Neural progenitor cell (in vitro differentiated cells): ENCODE measurements around the gene RAE1. TPM values are rescaled to one million over a fixed set of nuclear protein-coding genes. Genes with fewer than 3 reads are reported as not detected.

ENCODE experiments used
- DNase-seq: peaks from one replicate; pipeline ENCODE4 v3.0.0-alpha.2; 2016; ENCODE audit warnings: low spot score
- H2AFZ ChIP-seq: fragments of 200-600 bp; sonication (generic); replicated peaks from 2 replicates; pipeline ENCODE4 v1.6.1; 2016; ENCODE audit warnings: antibody characterized with exemption
- H3F3A ChIP-seq: fragments of 200-600 bp; sonication (generic); 2 replicates; pipeline ENCODE4 v1.6.1; 2016; ENCODE audit warnings: antibody characterized with exemption, low read depth
- H3K27ac ChIP-seq: fragments of 200-600 bp; sonication (generic); 2 replicates; pipeline ENCODE4 v1.5.1; 2016; ENCODE audit warnings: mild to moderate bottlenecking
- H3K27me3 ChIP-seq: fragments of 200-600 bp; sonication (generic); 2 replicates; pipeline ENCODE4 v1.6.1; 2016; ENCODE audit warnings: mild to moderate bottlenecking, moderate library complexity
- H3K36me3 ChIP-seq: fragments of 200-600 bp; sonication (generic); 2 replicates; pipeline ENCODE4 v1.5.1; 2016
- H3K4me1 ChIP-seq: fragments of 200-600 bp; sonication (generic); 2 replicates; pipeline ENCODE4 v1.6.1; 2016; ENCODE audit warnings: mixed run types
- H3K4me2 ChIP-seq: fragments of 200-600 bp; sonication (generic); 2 replicates; pipeline ENCODE4 v1.6.1; 2016
- H3K4me3 ChIP-seq: fragments of 200-600 bp; sonication (generic); 2 replicates; pipeline ENCODE4 v1.5.1; 2016
- H3K79me2 ChIP-seq: fragments of 200-600 bp; sonication (generic); 2 replicates; pipeline ENCODE4 v1.6.1; 2016; ENCODE audit warnings: low read depth
- H3K9ac ChIP-seq: fragments of 200-600 bp; sonication (generic); 2 replicates; pipeline ENCODE4 v1.6.1; 2016
- H3K9me3 ChIP-seq: fragments of 200-600 bp; sonication (generic); 2 replicates; pipeline ENCODE4 v1.5.1; 2016; ENCODE audit warnings: low read depth
- H4K20me1 ChIP-seq: fragments of 200-600 bp; sonication (generic); 2 replicates; pipeline ENCODE4 v1.6.1; 2016; ENCODE audit warnings: low read depth
- H3K27ac Mint-ChIP-seq: 3 replicates; pipeline ENCODE4 v1.8.0; 2021; ENCODE audit warnings: mixed read lengths
- H3K27me3 Mint-ChIP-seq: 2 replicates; pipeline ENCODE4 v1.8.0; 2022; ENCODE audit warnings: low read depth, mild to moderate bottlenecking, inconsistent platforms, moderate library complexity, mixed read lengths; ENCODE audit not compliant: insufficient read depth
- H3K36me3 Mint-ChIP-seq: 3 replicates; pipeline ENCODE4 v1.8.0; 2021; ENCODE audit warnings: mixed read lengths
- H3K4me1 Mint-ChIP-seq: 3 replicates; pipeline ENCODE4 v1.8.0; 2021; ENCODE audit warnings: mixed read lengths
- H3K4me3 Mint-ChIP-seq: 3 replicates; pipeline ENCODE4 v1.8.0; 2021; ENCODE audit warnings: mild to moderate bottlenecking, moderate library complexity, mixed read lengths
- H3K9me3 Mint-ChIP-seq: 3 replicates; pipeline ENCODE4 v1.8.0; 2020; ENCODE audit warnings: mixed read lengths
- CTCF ChIP-seq: fragments of 200-600 bp; sonication (generic); IDR thresholded peaks from 2 replicates; pipeline ENCODE4 v1.5.1; 2017; ENCODE audit warnings: antibody characterized with exemption, mild to moderate bottlenecking
- EZH2 ChIP-seq: fragments of 200-600 bp; sonication (generic); IDR thresholded peaks from 2 replicates; pipeline ENCODE4 v1.6.1; 2017; ENCODE audit warnings: antibody characterized with exemption, mild to moderate bottlenecking, moderate library complexity
- EZH2phosphoT487 ChIP-seq: fragments of 200-600 bp; sonication (generic); IDR thresholded peaks from 2 replicates; pipeline ENCODE4 v1.6.1; 2017; ENCODE audit warnings: antibody characterized with exemption
- total RNA-seq: library from RNA; depleted of rRNA; stranded (reverse); fragments of >200 nt; gene quantifications from 2 replicates; pipeline ENCODE4 v1.2.3, GENCODE V29; 2015; ENCODE audit warnings: low replicate concordance

The RAE1 gene
- total RNA-seq, 1 donor from 2014 or later = 77.6 TPM

- H3K9me3 ChIP-seq = no peaks in the 10 kb centered on the region
- no peaks in the 10 kb centered on the region for H4K20me1 ChIP-seq
- peaks cover 10% of the 10 kb centered on the region for H3K4me1 ChIP-seq
- Mint-ChIP-seq H3K36me3 (no peaks in the 10 kb centered on the region), H3K27me3 (peaks cover 16% of the 10 kb centered on the region), H3K27ac (peak overlapping the region; percentile 51), H3K4me3 (no peak overlapping the region), H3K9me3 (no peaks in the 10 kb centered on the region), H3K4me1 (peaks cover 25% of the 10 kb centered on the region)
- no peak overlapping the region for H3K4me2 ChIP-seq
- no peak overlapping the region for H2AFZ ChIP-seq
- peaks cover 7% of the 10 kb centered on the region for H3F3A ChIP-seq
- no peak overlapping the region for H3K4me3 ChIP-seq
- H3K27me3 ChIP-seq = no peaks in the 10 kb centered on the region
- H3K36me3 ChIP-seq = no peaks in the 10 kb centered on the region
- no peak for DNase-seq
- no peak overlapping the region for H3K27ac ChIP-seq
- H3K79me2 ChIP-seq = no peaks in the 10 kb centered on the region
- no peak overlapping the region for H3K9ac ChIP-seq
- TF ChIP-seq EZH2 = no peak
- no peak for TF ChIP-seq EZH2phosphoT487
- TF ChIP-seq CTCF = no peak
Measured at GRCh38 chr20:57317789-57318371, 33.2 kb upstream of the RAE1 start.

GRCh38 chr20:57319584-57319983, 31.5 kb upstream of the RAE1 start:
- no peaks in the 10 kb centered on the region for H3K79me2 ChIP-seq
- peaks cover 22% of the 10 kb centered on the region for H3F3A ChIP-seq
- no peak overlapping the region for H3K4me2 ChIP-seq
- Mint-ChIP-seq H3K4me3 (no peak overlapping the region), H3K27ac (no peak overlapping the region), H3K27me3 (peaks cover 13% of the 10 kb centered on the region), H3K36me3 (no peaks in the 10 kb centered on the region), H3K9me3 (no peaks in the 10 kb centered on the region), H3K4me1 (peaks cover 36% of the 10 kb centered on the region)
- peaks cover 20% of the 10 kb centered on the region for H3K4me1 ChIP-seq
- no peak overlapping the region for H3K9ac ChIP-seq
- H3K27ac ChIP-seq = no peak overlapping the region
- no peaks in the 10 kb centered on the region for H3K36me3 ChIP-seq
- H4K20me1 ChIP-seq = no peaks in the 10 kb centered on the region
- H3K9me3 ChIP-seq = no peaks in the 10 kb centered on the region
- DNase-seq = no peak
- no peak overlapping the region for H2AFZ ChIP-seq
- no peak overlapping the region for H3K4me3 ChIP-seq
- no peaks in the 10 kb centered on the region for H3K27me3 ChIP-seq
- TF ChIP-seq EZH2 (no peak), CTCF (no peak), EZH2phosphoT487 (no peak)

DNA sequence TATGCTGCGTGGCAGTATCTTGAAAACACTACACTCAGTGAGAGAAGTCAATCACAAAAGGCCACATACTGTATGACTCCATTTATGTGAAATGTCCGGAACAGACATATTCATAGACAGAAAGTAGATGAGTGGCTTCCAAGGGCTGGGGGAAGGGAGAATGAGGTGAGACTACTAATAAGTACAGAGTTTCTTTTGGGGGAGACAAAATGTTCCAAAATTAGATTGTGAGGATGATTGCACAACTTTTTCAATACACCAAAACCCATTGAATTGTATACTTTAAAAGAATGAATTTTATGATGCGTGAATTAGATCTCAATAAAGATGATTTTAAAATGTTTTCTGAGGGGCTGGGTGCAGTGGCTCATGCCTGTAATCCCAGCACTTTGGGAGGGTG, 30.7 kb upstream of the RAE1 start:
- H3K4me1 ChIP-seq = peaks cover 20% of the 10 kb centered on the region
- peak overlapping the region; percentile 7 for H3K27ac Mint-ChIP-seq
- no peak for DNase-seq

More for the DNA sequence above, 30.7 kb upstream of the RAE1 start:
- Histone ChIP-seq H4K20me1 (no peaks in the 10 kb centered on the region), H3K9me3 (no peaks in the 10 kb centered on the region), H3K79me2 (no peaks in the 10 kb centered on the region), H3K4me3 (no peak overlapping the region), H3F3A (peaks cover 24% of the 10 kb centered on the region), H2AFZ (no peak overlapping the region), H3K9ac (no peak overlapping the region), H3K27me3 (no peaks in the 10 kb centered on the region), H3K27ac (no peak overlapping the region), H3K4me2 (no peak overlapping the region), H3K36me3 (no peaks in the 10 kb centered on the region)
- no peak overlapping the region for H3K4me3 Mint-ChIP-seq
- H3K36me3 Mint-ChIP-seq = no peaks in the 10 kb centered on the region
- H3K4me1 Mint-ChIP-seq = peaks cover 43% of the 10 kb centered on the region
- H3K27me3 Mint-ChIP-seq = peaks cover 11% of the 10 kb centered on the region
- TF ChIP-seq EZH2 (no peak), CTCF (no peak), EZH2phosphoT487 (no peak)
- no peaks in the 10 kb centered on the region for H3K9me3 Mint-ChIP-seq
